Measurements from ENCODE around the gene ZNF83. TPM values are rescaled to one million over a fixed set of nuclear protein-coding genes. Genes with fewer than 3 reads are reported as not detected.
A peak's percentile ranks its signal among the peaks of the same experiment; 100 is the strongest.
"Not testable (repeated sequence)": the region's sequence is repeated elsewhere in the genome, so short reads cannot be mapped to it uniquely, and the experiment has no call there.

The ZNF83 gene
- total RNA-seq, 2 donors from 2014 or later = 40.2 to 44.6 TPM

DNA sequence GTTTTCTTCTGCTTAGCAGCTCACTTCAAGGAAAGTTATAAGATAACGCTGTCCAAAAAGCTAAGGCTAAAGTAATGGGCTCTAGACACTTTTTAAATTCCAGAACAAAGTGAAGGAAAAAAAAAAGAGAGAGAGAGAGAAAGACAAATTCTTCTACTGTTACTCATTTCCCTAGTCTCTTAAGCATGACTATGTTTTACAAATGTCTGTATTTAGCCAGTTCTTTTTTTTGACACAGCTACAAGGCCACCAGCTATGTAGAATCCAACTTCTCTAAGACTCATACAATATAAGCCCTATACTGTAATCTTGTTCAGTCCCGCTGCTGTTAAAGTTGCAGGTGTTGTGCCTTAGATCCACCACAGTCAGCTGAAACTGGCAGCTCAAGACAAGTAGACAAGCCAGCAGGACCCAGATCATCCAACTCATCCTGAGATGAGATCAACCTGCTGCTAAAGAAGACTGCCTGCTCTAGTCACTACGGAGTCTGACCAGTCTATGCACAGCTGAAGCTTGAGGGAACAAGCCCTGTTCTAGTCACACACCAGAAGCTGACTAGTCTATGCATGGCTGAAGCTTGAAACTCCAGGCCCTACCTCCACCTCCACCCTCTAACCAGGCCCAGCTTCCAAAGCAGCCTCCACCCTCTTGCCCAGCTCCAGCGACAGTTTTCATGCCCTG lies 10.3 kb upstream of the ZNF83 start:
- intact Hi-C loops (cut with DNase I) = no loop called here
- DNase-seq (ENCODE audit: low spot score) = no peak

DNA sequence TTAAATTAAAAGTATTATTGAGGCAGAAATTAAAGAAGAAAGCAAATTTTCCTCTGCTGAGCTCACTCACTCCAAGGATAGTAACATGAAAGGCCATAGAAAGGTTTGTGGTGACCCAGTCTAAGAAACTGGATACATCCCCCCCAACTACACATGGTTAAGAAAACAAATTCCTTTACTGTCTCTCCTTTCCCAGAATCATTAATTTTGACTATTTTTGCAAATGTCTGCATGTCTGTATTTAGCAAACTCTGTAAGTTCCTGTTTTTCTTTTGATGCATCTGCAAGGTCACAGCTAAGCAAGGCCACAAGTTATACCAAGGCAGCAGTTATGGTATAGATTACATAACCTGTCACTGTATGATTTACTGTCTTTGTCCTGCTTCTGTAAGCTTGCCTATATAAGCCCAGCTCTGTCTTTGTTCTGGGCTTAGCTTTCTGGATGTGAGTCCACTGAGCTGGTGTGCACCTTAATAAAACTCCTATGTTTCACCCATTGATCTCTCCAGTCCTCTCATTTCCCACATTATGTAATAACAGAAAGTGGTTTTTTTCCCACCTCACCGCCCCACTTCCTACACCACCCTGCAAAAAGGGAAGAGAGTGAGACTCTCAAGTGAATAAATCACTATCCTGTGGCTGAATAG lies 8.5 kb upstream of the ZNF83 start:
- no peak for DNase-seq (ENCODE audit: low spot score)
- intact Hi-C loops (cut with DNase I) = no loop called here

DNA sequence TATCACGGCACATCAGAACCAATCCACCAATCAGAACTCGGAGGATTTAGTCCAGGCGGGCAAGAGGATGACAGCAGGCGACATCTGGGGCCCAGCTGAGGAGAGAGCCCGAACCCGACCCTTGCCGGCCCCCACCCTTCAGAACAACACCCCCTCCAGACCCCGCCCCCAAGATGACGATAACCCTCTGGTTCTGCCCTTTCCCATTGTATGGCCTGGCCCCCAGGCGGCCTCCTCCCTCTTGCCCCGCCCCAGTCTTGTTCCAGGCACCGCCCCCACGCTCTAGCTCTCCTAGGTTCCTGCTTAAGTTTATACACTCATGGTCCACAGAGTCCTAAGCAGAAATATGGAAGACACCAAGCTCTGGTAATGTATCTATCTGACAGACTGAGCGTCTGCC lies 2.8 kb upstream of the ZNF83 start:
- intact Hi-C loops (cut with DNase I) = no loop called here
- DNase-seq (ENCODE audit: low spot score) = no peak

DNA sequence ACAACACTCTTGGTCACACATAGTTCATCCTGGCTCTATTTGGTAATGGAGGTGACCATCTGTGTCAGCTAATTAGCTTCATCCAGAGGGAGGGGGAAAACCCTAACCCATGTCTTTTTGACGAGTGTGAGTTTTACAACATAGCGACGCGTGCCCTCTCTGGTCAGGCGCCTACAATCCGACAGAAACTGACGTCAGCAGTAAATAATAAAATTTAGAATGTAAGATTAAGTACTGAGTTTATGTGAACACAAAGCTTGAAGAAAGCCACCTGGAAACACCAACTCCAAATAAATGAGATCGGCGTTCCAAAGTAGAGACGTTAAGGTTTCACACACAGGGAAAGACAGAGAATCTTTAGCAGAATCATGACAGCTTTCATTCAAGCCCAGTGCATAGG lies 1.8 kb upstream of the ZNF83 start:
- intact Hi-C loops (cut with DNase I) = no loop called here
- no peak for DNase-seq (ENCODE audit: low spot score)

- DNase-seq (ENCODE audit: low spot score) = no peak
- intact Hi-C loops (cut with DNase I) = no loop called here
These were observed 446 bp upstream of the ZNF83 start for GRCh38 chr19:52638601-52639000.

DNA sequence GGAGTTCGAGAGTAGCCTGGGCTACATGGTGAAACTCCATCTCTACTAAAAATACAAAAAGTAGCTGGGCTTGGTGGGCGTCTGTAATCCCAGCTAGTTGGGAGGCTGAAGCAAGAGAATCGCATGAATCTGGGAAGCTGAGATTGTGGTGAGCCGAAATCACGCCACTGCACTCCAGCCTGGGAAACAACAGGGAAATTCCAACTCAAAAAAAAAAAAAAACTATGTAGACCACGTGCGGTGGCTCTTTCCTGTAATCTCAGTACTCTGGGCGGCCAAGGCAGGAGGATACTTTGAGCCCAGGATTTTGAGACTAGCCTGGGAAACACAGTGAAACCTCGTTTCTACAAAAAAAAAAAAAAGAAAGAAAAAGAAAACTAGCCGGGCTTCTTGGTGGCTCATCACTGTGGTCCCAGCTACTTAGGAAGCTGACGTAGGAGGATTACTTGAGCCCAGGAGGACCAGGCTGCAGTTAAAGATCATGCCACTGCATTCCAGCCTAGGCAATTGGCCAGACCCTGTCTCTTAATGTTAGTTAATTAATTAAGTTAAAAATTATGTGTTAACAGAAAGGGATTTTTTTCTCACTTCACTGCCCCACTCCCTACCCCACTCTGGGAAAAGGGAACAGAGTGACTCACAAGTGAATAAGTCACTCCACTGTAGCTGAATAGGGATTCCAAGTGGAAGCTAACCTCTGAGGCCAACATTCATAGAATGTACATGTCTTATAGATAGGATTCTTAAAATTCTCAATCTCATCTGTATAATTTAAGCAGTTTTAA lies 2.2 kb downstream of the ZNF83 start:
- no peak for DNase-seq (ENCODE audit: low spot score)
- intact Hi-C loops (cut with DNase I) = no loop called here

- DNase-seq (ENCODE audit: low spot score); intact Hi-C loops (cut with DNase I): not testable (repeated sequence)
These were observed 10.7 kb downstream of the ZNF83 start for GRCh38 chr19:52627441-52627840.

DNA sequence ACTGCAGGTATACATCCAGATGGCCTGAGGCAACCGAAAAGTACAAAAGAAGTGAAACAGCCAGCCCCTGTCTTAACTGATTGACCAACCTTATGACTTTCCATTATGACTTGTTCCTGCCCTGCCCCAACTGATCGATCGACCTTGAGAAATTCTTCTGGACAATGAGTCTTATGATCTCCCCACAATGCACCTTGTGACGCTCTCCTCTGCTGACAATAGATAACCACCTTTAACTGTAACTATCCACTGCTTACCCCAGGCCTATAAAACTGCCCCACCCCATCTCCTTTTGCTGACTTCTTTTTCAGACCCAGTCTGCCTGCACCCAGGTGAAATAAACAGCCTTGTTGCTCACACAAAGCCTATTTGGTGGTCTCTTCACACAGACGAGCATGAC lies 11.2 kb downstream of the ZNF83 start:
- DNase-seq (ENCODE audit: low spot score) = no peak
- intact Hi-C loops (cut with DNase I) = no loop called here

- DNase-seq (ENCODE audit: low spot score) = no peak
- intact Hi-C loops (cut with DNase I) = no loop called here
These were observed 15.9 kb downstream of the ZNF83 start for GRCh38 chr19:52622261-52622660.

- intact Hi-C loops (cut with DNase I) = no loop called here
- DNase-seq (ENCODE audit: low spot score) = no peak
These were observed 16.8 kb downstream of the ZNF83 start for GRCh38 chr19:52621376-52621775.

DNA sequence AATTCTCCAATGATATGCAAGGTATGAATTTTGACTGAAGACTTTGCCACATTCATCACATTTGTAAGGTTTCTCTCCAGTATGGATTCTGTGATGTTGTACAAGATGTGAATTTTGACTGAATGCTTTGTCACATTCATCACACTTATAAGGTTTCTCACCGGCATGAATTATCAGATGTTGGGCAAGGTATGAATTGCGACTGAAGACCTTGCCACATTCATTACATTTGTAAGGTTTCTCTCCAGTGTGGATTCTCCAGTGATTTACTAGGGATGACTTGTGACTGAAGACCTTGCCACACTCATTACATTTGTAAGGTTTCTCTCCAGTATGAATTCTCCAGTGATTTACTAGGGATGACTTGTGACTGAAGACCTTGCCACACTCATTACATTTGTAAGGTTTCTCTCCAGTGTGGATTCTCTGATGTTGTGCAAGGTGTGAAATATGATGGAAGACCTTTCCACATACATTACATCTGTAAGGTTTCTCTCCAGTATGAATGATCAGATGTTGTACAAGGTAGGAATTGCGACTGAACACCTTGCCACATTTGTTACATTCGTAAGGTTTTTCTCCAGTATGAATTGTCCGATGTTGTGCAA lies 24.8 kb downstream of the ZNF83 start:
- intact Hi-C loops (cut with DNase I) = no loop called here
- no peak for DNase-seq (ENCODE audit: low spot score)

DNA sequence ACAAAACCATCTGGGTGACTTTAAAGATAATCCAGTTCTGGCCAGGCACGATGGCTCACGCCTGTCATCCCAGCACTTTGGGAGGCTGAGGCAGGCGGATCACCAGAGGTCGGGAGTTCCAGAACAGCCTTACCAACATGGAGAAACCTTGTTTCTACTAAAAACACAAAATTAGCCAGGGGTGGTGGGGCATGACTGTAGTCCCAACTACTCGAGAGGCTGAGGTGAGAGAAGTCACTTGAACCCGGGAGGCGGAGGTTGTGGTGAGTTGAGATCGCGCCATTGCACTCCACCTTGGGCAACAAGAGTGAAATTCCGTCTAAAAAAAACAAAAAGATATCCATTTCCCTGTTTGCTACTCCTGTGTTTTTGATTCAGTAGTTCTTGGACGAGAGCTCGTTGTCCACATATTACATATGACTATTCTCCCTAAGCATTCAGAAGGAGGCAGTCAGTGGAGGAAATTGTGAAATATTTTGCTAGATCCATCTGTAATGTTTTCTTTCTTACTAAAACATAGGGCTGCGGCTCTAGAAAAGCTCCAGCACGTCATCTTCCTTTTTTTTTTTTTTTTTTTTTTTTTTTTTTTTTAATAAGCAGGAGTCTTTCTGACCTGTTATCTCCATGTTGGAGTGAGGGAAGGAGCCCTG lies 34.5 kb downstream of the ZNF83 start:
- DNase-seq (ENCODE audit: low spot score) = no peak
- intact Hi-C loops (cut with DNase I) = no loop called here

- intact Hi-C loops (cut with DNase I) = no loop called here
- DNase-seq (ENCODE audit: low spot score) = no peak
These were observed 35.2 kb downstream of the ZNF83 start for GRCh38 chr19:52602941-52603340.

- intact Hi-C loops (cut with DNase I) = not testable (repeated sequence)
These were observed 36.2 kb downstream of the ZNF83 start for GRCh38 chr19:52601974-52602366.

DNA sequence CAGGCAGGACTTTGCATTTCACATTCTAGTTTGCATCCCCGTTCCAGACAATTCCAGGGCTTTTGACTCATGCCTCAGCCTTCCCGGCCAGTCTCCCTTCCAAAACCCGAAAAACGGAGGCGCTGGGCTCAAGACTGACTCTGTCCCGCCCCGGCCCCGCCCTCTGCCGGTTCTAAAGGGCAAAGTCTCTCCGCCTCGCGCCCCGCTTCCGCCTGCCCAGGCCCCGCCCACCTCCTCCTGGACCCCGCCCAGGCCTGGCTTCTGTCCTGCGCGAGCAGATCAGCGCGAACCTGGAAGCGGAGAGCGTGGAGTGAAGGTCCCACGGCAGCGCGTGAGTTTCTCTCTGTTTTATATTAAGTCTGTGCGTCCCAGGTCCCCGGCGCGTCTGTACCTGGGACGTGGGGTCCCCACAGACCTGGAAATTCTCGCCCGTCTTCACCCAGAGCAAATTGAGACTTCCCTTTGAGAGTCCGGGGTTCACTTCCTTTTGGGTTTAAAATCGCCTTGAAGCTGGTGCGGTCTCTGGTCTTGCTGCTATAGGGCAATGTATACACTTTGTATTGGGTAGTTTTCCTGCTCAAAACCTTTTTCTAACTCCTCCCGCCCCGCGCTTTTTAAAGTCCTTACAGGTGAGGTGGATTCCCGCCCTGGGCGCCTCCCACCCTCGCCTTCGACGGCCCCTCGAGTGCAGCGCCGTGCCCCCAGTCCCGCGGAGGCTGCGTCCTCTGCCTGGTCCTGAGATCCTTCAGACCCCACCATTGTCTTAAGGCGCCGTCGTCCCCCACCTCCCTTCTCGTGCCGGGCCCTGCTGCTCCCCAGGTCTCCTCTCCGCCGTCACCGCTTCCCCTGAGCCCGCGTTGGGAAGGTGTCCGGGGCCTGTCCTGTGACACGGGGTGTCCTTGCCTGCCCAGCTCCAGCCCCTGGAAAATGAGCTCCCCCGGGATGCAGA lies 36.9 kb downstream of the ZNF83 start:
- DNase-seq (ENCODE audit: low spot score) = peak; percentile 99
- intact Hi-C loops (cut with DNase I) = no loop called here

More at GRCh38 chr19:52601974-52602366, 36.2 kb downstream of the ZNF83 start:
- DNase-seq (ENCODE audit: low spot score) = not testable (repeated sequence)

DNA sequence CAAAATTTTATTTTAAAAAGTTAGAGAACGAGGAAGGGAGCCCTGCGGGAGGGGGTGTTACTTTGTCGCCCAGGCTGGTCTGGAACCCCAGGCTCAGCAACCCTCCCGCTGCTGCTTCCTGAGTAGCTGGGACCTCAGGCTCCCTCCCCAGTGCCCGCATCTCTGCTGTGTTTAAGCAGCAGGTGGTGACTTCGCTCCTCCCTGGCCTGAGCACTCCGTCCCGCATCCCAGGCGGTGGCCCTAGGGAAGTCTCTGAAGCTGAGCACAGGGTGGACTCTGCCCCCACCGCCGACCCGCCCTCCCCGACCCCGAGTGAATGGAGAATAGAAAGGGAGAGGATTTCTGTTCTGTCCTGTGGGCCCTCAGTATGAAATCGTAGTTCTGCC lies 37.5 kb downstream of the ZNF83 start:
- intact Hi-C loops (cut with DNase I) = no loop called here
- DNase-seq (ENCODE audit: low spot score) = no peak

DNA sequence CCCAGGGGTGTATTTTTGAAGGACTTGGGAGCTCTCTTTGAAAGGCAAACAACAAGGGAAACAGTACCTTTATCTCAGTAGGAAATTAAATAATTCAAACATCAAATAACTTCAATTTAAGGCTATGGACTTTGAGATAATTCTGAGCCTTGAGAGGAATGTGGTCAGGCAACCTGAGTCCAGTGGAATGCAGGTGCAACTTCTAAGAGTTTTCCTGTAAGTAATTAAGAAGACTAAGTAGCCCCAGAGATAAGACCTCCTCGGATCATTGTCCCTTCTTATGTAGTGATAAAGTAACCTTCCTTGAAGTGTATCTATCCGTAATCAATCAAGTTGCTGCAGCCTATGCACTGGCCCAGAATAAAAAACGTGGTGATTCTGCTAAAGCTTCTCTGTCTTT lies 38.9 kb downstream of the ZNF83 start:
- intact Hi-C loops (cut with DNase I) = no loop called here
- DNase-seq (ENCODE audit: low spot score) = no peak

DNA sequence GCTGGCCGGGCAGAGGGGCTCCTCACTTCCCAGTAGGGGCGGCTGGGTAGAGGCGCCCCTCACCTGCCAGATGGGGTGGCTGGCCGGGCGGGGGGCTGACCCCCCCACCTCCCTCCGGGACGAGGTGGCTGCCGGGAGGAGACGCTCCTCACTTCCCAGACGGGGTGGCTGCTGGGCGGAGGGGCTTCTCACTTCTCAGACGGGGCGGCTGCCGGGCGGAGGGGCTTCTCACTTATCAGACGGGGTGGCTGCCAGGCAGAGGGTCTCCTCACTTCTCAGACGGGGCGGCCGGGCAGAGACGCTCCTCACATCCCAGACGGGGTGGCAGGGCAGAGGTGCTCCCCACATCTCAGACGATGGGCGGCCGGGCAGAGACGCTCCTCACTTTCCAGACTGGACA lies 44.7 kb downstream of the ZNF83 start:
- DNase-seq (ENCODE audit: low spot score); intact Hi-C loops (cut with DNase I): not testable (repeated sequence)

- intact Hi-C loops (cut with DNase I) = no loop called here
- DNase-seq (ENCODE audit: low spot score) = no peak
These were observed 45.9 kb downstream of the ZNF83 start for GRCh38 chr19:52592301-52592700.
